GM19324 (cell line): ENCODE data around the gene DOK5.
A peak's percentile ranks its signal among the peaks of the same experiment; 100 is the strongest.

Experiments
- ATAC-seq: cut with Tn5 transposase; IDR thresholded peaks from one replicate; pipeline ENCODE4 v1.9.1; 2021; ENCODE audit warnings: mild to moderate bottlenecking, moderate library complexity; ENCODE audit not compliant: unreplicated experiment, low FRiP score

The DOK5 gene

GRCh38 chr20:54639941-54640340 lies 164.5 kb downstream of the DOK5 start:
- ATAC-seq: no peak

- no peak for ATAC-seq
These were observed 165.4 kb downstream of the DOK5 start for GRCh38 chr20:54640800-54641199.

- no peak for ATAC-seq
These were observed 167.7 kb downstream of the DOK5 start for GRCh38 chr20:54642864-54643667.

GRCh38 chr20:54643761-54644160 lies 168.4 kb downstream of the DOK5 start:
- no peak for ATAC-seq

DNA sequence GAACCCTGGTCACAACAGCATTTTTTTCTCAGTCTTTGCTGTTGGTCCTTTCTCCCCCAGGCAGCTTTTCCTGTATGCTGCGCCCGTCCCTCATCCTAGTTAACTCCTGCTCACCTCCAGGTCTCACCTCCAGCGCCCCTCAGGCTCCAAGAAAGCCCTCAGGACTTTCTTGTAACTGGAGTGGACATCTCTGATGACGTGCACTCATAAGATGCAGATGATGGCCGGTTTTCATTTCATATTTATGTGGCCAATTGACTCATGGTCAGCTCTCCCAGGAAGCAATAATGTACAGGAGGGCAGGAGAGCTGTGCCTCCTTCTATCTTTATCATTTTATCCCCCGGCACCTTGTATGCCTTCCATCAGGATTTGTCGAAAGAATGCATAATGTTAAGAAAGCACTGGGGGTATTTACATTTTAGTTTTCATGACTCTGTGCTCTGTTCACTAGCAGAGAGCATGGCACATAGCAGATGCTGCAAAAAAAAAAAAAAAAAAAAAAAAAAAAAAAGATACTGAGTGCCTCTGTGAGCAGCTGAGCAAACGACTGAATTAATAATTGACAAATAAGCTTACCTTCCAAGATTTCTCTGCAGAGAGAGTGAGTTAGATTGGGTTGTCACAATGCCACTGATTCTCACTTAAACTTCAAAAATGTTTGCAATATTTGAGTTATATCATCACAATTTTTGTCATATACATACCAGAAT lies 170.2 kb downstream of the DOK5 start:
- no peak for ATAC-seq

GRCh38 chr20:54646156-54646517 lies 170.7 kb downstream of the DOK5 start:
- no peak for ATAC-seq

DNA sequence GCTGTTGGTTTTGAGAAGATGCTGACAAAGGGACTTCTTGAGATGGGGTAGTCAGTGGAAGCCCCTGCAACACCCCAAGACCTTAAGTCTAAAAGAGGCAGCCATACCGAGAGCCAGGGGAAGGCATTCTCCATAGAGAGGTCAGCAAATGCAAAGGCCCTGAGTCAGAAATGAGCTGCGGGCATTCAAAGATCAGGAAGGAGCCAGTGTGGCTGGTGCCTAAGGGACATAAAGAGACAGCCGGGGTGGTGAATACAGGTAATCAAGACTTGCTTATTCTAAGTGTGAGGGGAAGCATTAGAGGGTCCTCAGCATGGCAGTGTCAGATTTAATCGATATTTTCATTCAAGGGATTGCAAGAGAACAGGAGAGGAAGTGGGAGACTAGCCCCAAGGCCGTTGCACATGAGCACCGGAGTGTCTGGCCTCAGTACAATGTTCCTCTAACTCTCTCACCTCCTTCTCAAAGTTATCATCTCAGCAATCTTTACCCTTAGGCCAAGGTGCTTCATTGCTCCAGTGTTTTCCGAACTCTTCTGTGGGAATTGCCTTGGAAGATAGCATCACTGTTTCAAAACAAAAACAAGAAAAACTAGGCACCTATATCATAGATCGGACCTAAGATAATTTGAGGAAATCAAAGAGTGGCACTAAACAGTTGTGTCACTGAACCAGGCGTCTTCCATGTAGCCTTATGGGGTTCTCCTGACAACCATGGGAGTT lies 173.2 kb downstream of the DOK5 start:
- no peak for ATAC-seq

GRCh38 chr20:54649511-54649962 lies 174.1 kb downstream of the DOK5 start:
- ATAC-seq: no peak

DNA sequence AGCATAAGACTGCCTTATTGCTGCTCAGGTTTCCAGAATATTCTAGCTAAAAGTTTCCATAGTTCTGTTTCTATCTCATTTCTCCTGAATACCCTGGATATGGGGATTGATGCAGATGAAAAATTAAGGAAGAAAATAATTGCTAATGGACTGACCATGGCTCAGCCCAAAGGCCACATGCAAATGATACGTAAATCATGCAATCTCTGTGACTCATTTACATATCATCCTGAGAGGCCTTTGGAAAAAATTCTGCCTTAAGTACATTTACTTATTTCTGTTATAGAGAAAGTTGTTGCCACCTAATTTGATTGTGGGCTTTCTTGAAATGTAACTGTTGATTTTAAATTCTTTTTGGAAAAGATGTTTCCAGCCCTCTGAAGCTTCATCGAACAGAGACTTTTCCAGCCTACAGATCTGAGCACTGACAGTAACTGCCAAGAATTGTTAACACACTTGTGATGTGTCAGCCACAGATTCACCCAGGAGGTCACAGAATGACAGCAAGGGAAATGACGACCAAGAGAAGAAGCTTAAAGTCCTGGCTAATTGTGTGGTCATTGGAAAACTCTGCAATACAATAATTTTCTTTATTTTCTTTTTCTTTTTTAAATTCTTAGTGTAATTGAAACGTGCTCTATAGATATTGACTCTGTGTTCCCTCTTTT lies 174.8 kb downstream of the DOK5 start:
- no peak for ATAC-seq

DNA sequence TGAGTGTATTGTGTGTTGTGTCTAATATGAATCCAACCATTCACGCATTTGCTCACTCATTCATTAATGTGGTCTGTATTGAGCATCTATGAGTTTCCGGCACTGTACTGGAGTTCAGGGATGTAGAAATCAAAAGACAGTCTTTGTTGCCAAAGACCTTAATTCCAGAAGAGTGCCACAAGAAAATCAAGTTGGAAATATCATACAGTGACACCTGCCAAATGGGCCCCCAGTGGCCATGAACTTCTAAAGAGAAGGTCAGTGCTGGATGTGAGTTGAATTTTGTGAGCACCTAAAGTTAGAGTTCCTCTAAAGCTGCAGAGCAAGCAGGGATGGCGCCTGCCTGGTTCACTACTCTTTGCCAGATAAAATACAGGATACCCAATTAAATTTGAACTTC lies 175.9 kb downstream of the DOK5 start:
- no peak for ATAC-seq

GRCh38 chr20:54654450-54654849 lies 179.1 kb downstream of the DOK5 start:
- no peak for ATAC-seq

DNA sequence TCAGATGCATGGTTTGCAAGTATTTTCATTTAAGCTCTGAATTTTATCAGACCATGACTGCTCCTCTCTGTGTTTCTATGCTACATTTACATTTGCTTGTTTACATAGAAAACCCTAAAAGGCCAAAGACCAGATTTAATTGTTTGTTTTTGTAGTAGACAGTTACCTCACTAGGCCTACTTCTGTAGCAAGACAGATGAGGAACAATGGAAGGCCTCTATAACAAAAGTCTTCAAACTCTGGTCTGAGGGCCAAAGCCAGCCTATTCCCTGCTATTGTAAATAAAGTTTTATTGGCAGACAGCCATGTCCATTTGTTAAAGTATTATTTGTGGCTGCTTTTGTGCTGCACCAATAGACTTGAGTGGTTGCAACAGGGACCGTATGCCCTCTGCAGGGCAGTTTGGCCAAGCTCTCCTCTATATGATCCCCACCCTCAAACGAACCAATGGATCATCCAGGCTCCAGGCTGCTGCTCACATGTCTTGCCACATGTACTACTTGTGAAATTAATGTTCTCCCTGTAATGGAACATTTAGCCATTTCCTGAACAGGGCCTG lies 182.0 kb downstream of the DOK5 start:
- no peak for ATAC-seq

- no peak for ATAC-seq
These were observed 183.1 kb downstream of the DOK5 start for GRCh38 chr20:54658525-54658924.

- ATAC-seq: no peak
These were observed 185.9 kb downstream of the DOK5 start for GRCh38 chr20:54661265-54661664.

- ATAC-seq: no peak
These were observed 186.6 kb downstream of the DOK5 start for GRCh38 chr20:54661880-54662465.

GRCh38 chr20:54665812-54666211 lies 190.4 kb downstream of the DOK5 start:
- no peak for ATAC-seq

GRCh38 chr20:54668271-54669039 lies 193.1 kb downstream of the DOK5 start:
- ATAC-seq: peak; percentile 62

- ATAC-seq: no peak
These were observed 193.6 kb downstream of the DOK5 start for GRCh38 chr20:54669040-54669363.

DNA sequence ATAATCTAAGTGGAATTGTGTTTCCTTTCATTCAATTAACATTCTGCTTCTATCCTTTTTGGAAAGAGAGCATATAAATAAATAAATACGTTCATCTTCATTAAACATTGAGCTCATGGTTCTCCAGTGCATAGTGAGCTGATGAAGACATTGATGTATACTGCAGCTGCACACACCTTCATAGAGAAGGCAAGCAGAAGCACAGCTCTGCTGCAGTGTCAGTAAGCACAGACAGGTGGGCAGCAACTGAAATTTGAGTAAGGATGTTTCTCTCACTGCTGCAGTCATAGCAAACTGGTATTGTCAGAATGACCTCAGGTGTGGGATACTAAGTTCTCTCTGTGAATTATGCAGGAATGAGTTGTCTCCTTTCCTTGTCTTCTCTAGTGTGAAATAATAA lies 202.9 kb downstream of the DOK5 start:
- ATAC-seq: no peak

GRCh38 chr20:54680439-54680838 lies 205.0 kb downstream of the DOK5 start:
- ATAC-seq: no peak
